GM12878 (cell line): ENCODE data around the gene OR56A4.

ENCODE experiments used
- POLR2AphosphoS5 ChIP-seq: IDR thresholded peaks from 2 replicates; pipeline ENCODE4 v1.6.1; 2011; ENCODE audit warnings: mild to moderate bottlenecking, low read length, inconsistent platforms
- SREBF2 ChIP-seq: IDR thresholded peaks from 2 replicates; pipeline ENCODE4 v1.6.1; 2012; ENCODE audit warnings: mild to moderate bottlenecking, low read length

- TF ChIP-seq SREBF2: no peak
- no peak for TF ChIP-seq POLR2AphosphoS5
These were observed 5.4 kb upstream of the OR56A4 start for GRCh38 chr11:6012035-6012668.
